CD8-positive, alpha-beta memory T cell (primary cell): ENCODE results near the gene USP13. TPM values are rescaled to one million over a fixed set of nuclear protein-coding genes. Genes with fewer than 3 reads are reported as not detected.
A peak's percentile ranks its signal among the peaks of the same experiment; 100 is the strongest.
"Not testable (repeated sequence)": the region's sequence is repeated elsewhere in the genome, so short reads cannot be mapped to it uniquely, and the experiment has no call there.

Source experiments
- CTCF ChIA-PET: fragments of 350-600 bp; sonication (Branson Sonifier 250); formaldehyde crosslinking; loops from one replicate; lab custom pipeline; 2021; ENCODE audit warnings: antibody characterized with exemption; lab: Charles Lee
- POLR2A ChIA-PET: fragments of 350-600 bp; sonication (Branson Sonifier 250); formaldehyde crosslinking; loops from one replicate; lab custom pipeline; 2021; ENCODE audit warnings: antibody characterized with exemption; lab: Charles Lee
- DNase-seq, 5 donors: peaks; one replicate each; pipeline versions ENCODE4 v3.0.0 to v3.0.0-alpha.2; 2020 to 2022; ENCODE audit warnings: mixed read lengths in 1 of 5
- H3K27ac ChIP-seq: one replicate; pipeline ENCODE4 v1.7.0; 2013; ENCODE audit warnings: low read depth, mild to moderate bottlenecking, low read length, moderate library complexity
- H3K27me3 ChIP-seq: 2 replicates; pipeline ENCODE4 v1.7.0; 2013; ENCODE audit warnings: low read length, mild to moderate bottlenecking; ENCODE audit not compliant: insufficient read depth, poor library complexity, severe bottlenecking
- H3K36me3 ChIP-seq: 2 replicates; pipeline ENCODE4 v1.7.0; 2013; ENCODE audit warnings: mild to moderate bottlenecking, low read length, moderate library complexity; ENCODE audit not compliant: insufficient read depth
- H3K4me1 ChIP-seq: 2 replicates; pipeline ENCODE4 v1.7.0; 2013; ENCODE audit warnings: mild to moderate bottlenecking, low read length, moderate library complexity; ENCODE audit not compliant: insufficient read depth
- H3K4me3 ChIP-seq: 2 replicates; pipeline ENCODE4 v1.7.0; 2013; ENCODE audit warnings: mild to moderate bottlenecking, low read length
- H3K9me3 ChIP-seq: 2 replicates; pipeline ENCODE4 v1.7.0; 2013; ENCODE audit warnings: mild to moderate bottlenecking, low read length
- H3K27ac Mint-ChIP-seq, 8 donors: one replicate each; pipeline ENCODE4 v1.8.0; 2020 to 2021; ENCODE audit warnings: mixed read lengths in 8 of 8, mild to moderate bottlenecking in 6 of 8, inconsistent platforms in 3 of 8, moderate library complexity in 3 of 8
- H3K27me3 Mint-ChIP-seq, 2 donors: one replicate each; pipeline ENCODE4 v1.8.0; 2020 to 2021; ENCODE audit warnings: mixed read lengths in 2 of 2, mild to moderate bottlenecking in 1 of 2, moderate library complexity in 1 of 2
- H3K36me3 Mint-ChIP-seq, 3 donors: one replicate each; pipeline ENCODE4 v1.8.0; 2020 to 2021; ENCODE audit warnings: mixed read lengths in 3 of 3, inconsistent platforms in 1 of 3, mild to moderate bottlenecking in 1 of 3
- H3K4me1 Mint-ChIP-seq, 3 donors: one replicate each; pipeline ENCODE4 v1.8.0; 2020 to 2021; ENCODE audit warnings: mixed read lengths in 3 of 3, inconsistent platforms in 1 of 3, mild to moderate bottlenecking in 1 of 3
- H3K4me3 Mint-ChIP-seq, 7 donors: one replicate each; pipeline ENCODE4 v1.8.0; 2020 to 2021; ENCODE audit warnings: mixed read lengths in 7 of 7, mild to moderate bottlenecking in 6 of 7, moderate library complexity in 4 of 7, inconsistent platforms in 2 of 7
- H3K9me3 Mint-ChIP-seq, 5 donors: one replicate each; pipeline ENCODE4 v1.8.0; 2020 to 2022; ENCODE audit warnings: mixed read lengths in 5 of 5, mild to moderate bottlenecking in 3 of 5, moderate library complexity in 2 of 5, inconsistent platforms in 1 of 5
- polyA plus RNA-seq: library from polyadenylated mRNA; unstranded; fragments of 300-500 nt; fragmentation: Illumina TruSeq; gene quantifications from one replicate; pipeline ENCODE4 v1.2.3, GENCODE V29; 2021
- total RNA-seq, 2 experiments: library from RNA; stranded (reverse); gene quantifications; one replicate each; pipeline ENCODE4 v1.2.3, GENCODE V29; 2021

USP13 gene
- total and polyA plus RNA-seq, 3 experiments from 2014 or later = 12.7 to 13.8 (median 13.3) TPM

DNA sequence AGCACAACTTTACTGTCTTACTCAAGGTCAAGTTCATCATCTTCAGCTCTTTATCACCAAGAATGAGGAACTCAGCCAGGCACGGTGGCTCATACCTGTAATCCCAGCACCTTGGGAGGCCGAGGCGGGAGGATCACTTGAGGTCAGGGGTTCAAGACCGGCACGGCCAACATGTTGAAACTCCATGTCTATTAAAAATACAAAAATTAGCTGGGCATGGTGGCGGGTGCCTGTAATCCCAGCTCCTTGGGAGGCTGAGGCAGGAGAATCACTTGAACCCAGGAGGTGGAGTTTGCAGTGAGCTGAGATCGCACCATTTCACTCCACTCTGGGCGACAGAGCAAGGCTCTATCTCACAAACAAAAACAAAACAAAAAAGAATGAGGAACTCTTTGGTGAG is 9.0 kb upstream of the USP13 start:
- H3K9me3 Mint-ChIP-seq, H3K27me3 Mint-ChIP-seq, H3K9me3 ChIP-seq, H3K36me3 ChIP-seq, H3K27ac Mint-ChIP-seq, H3K4me1 ChIP-seq, H3K4me3 Mint-ChIP-seq, DNase-seq, H3K4me3 ChIP-seq, H3K27me3 ChIP-seq, H3K36me3 Mint-ChIP-seq, H3K4me1 Mint-ChIP-seq, H3K27ac ChIP-seq: not testable (repeated sequence)
- CTCF ChIA-PET = interaction anchor here (1.2 kb wide), 1 partner anchor 10 kb away, joined by 3 read pairs; no protein-coding TSS in a partner anchor
- POLR2A ChIA-PET = interaction anchor here (0.5 kb wide), 1 partner anchor 82 kb away, joined by 3 read pairs; no protein-coding TSS in a partner anchor

DNA sequence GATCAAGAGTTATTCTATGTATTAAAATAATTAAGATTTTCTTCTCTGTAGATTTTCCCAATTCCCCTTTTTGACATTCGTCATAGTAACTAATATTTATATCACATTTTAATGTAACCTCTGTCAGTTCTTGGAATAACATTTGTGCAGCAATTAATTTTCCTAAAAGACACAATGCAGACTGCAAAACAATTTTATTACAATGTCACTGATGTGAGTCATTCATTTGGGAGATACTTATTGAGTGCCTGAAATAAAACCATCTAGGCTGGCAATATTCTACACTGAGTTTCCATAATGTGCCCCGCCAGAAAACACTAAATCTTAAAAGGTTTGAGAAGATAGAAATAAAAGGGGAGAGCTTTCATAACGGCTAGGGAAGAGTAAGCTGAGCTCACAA is 6.7 kb upstream of the USP13 start:
- no peaks in the 10 kb centered on the region for H3K9me3 Mint-ChIP-seq
- H3K36me3 Mint-ChIP-seq = no peaks in the 10 kb centered on the region
- H3K27ac Mint-ChIP-seq = no peak overlapping the region
- Histone ChIP-seq H3K27me3 (no peaks in the 10 kb centered on the region), H3K4me1 (no peaks in the 10 kb centered on the region), H3K9me3 (no peaks in the 10 kb centered on the region), H3K4me3 (no peak overlapping the region), H3K36me3 (no peaks in the 10 kb centered on the region), H3K27ac (no peak overlapping the region)
- ChIA-PET CTCF (no interaction called here), POLR2A (no interaction called here)
- peaks cover 0 to 5% (median 0%) of the 10 kb centered on the region in 3 donors for H3K4me1 Mint-ChIP-seq
- no peak overlapping the region for H3K4me3 Mint-ChIP-seq
- H3K27me3 Mint-ChIP-seq = peaks cover 0 to 2% of the 10 kb centered on the region in 2 donors
- DNase-seq = no peak

DNA sequence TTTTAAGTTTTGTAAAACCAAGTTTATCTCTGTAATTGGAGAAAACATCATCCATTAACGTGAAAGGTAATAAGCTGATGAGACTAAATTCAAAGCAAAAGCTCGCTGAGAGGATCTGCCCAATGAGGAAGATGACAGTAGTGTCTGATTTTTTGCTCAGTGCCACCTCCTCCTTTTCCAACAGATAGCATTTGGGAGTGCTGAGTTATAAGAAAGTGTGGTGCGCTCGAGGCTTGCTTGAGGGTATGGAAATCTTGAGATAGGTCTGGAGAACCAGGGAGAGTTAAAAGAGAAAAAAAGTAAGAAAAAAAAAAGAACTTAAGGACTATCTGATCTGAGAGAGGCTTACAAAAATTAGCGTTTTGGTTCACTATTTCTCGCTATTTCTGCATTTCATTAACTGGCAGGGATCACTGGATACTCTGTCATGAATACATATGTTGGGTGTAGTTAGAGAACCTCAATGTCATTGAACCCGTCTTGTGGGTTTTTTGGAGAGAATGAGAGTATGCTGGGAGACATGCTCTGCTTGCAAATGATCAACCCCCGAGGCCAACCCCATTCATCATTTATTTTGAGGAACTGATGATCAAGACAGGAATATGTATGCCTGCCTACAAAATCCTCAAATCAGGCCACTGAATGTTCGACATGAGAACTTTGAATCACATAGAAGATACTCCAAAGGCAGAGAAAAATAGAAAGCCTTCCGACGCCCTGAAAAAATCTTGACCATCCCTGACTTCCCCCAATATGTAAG is 973 bp upstream of the USP13 start:
- ChIA-PET CTCF (interaction anchor here (1.0 kb wide), 1 partner anchor 89 kb away, joined by 3 read pairs; the partner anchor contains the start of gene ACTL6A), POLR2A (interaction anchor here (2.1 kb wide), 1 partner anchor 47 kb away, joined by 9 read pairs; the partner anchor contains the start of genes MRPL47 and NDUFB5)
- DNase-seq = no peak
- peak overlapping the region; percentile 85 to 95 (median 90) for H3K4me3 Mint-ChIP-seq
- Histone ChIP-seq H3K9me3 (no peaks in the 10 kb centered on the region), H3K27ac (no peak overlapping the region), H3K4me1 (peaks cover 8% of the 10 kb centered on the region), H3K4me3 (peak overlapping the region; percentile 50), H3K27me3 (no peaks in the 10 kb centered on the region), H3K36me3 (no peaks in the 10 kb centered on the region)
- peaks cover 0 to 9% (median 6%) of the 10 kb centered on the region in 3 donors for H3K36me3 Mint-ChIP-seq
- H3K27ac Mint-ChIP-seq = peak overlapping the region; percentile 29 to 88 (median 82)
- H3K4me1 Mint-ChIP-seq = peaks cover 24 to 49% (median 41%) of the 10 kb centered on the region in 3 donors
- H3K9me3 Mint-ChIP-seq = no peaks in the 10 kb centered on the region
- peaks cover 0 to 2% of the 10 kb centered on the region in 2 donors for H3K27me3 Mint-ChIP-seq

DNA sequence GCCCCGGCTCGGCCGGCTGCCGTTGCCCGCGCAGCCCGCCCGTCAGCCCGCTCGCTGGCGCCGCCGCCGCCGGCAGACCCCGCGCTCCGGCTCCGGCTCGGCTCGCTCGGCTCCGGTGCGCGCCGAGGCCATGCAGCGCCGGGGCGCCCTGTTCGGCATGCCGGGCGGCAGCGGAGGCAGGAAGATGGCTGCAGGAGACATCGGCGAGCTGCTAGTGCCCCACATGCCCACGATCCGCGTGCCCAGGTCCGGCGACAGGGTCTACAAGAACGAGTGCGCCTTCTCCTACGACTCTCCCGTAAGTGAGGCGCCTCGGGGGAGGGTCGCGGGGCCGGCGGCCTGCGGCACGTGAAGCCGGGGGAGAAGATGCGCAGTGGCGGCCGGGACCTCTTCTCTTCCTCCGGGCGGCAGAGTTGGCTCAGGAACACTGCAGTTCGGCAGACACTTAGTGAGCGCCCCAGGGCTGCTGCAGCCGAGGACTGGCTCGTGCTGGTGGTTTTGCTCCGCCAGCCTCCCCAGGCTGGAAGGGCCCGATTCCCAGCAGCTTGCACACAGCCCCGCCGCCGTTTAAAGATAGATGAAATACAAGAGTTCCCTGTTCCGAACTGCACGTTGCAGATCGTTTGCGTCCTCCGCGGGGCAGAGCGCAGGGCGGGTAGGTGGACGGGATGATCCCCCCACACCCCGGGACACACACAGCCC is 407 bp downstream of the USP13 start:
- peak overlapping the region; percentile 59 for H3K27ac ChIP-seq
- no peaks in the 10 kb centered on the region for H3K36me3 ChIP-seq
- no peaks in the 10 kb centered on the region for H3K9me3 Mint-ChIP-seq
- H3K4me3 ChIP-seq = peak overlapping the region; percentile 77
- H3K27me3 Mint-ChIP-seq = no peaks in the 10 kb centered on the region
- peaks cover 8% of the 10 kb centered on the region for H3K4me1 ChIP-seq
- peaks cover 25 to 53% (median 41%) of the 10 kb centered on the region in 3 donors for H3K4me1 Mint-ChIP-seq
- ChIA-PET CTCF (interaction anchor here (0.9 kb wide), 1 partner anchor 75 kb away, joined by 3 read pairs; no protein-coding TSS in a partner anchor), POLR2A (interaction anchor here (1.5 to 2.1 kb wide), 2 partner anchors 49 to 330 kb away, joined by 3 to 9 read pairs; partner anchors contain the start of genes MRPL47, NDUFB5 and ZNF639)
- H3K4me3 Mint-ChIP-seq = peak overlapping the region; percentile 90 to 97 (median 94)
- H3K27me3 ChIP-seq = no peaks in the 10 kb centered on the region
- no peaks in the 10 kb centered on the region for H3K9me3 ChIP-seq
- H3K27ac Mint-ChIP-seq = peak overlapping the region; percentile 67 to 97 (median 90)
- DNase-seq = peak; percentile 27 to 72 (median 61)
- H3K36me3 Mint-ChIP-seq = peaks cover 0 to 9% (median 6%) of the 10 kb centered on the region in 3 donors

DNA sequence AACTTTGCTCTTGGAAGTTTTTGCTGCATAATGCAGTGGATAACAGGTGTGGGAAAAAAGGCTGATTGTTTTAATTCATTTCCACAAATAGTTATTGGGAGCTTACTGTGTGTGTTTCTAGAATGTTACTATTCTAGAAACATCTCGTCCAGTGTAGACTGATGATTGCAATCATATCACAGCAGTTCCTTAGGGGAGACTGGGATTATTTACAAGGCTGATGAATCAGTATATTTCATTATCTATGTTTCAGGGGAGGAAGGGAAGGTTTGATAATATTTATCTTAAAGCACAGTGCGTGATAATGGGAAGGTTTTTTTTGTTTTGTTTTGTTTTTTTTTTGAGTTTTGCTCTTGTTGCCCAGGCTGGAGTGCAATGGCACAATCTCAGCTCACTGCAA is 2.4 kb downstream of the USP13 start:
- ChIA-PET POLR2A (no interaction called here), CTCF (no interaction called here)
- Mint-ChIP-seq H3K27ac (peak overlapping the region in 1 of 8 donors; percentile 73), H3K9me3 (no peaks in the 10 kb centered on the region), H3K36me3 (peaks cover 0 to 9% (median 6%) of the 10 kb centered on the region in 3 donors), H3K4me1 (peaks cover 30 to 62% (median 47%) of the 10 kb centered on the region in 3 donors), H3K4me3 (peak overlapping the region in 6 of 7 donors; percentile 13 to 90 (median 62)), H3K27me3 (no peaks in the 10 kb centered on the region)
- Histone ChIP-seq H3K9me3 (no peaks in the 10 kb centered on the region), H3K36me3 (no peaks in the 10 kb centered on the region), H3K4me1 (peaks cover 8% of the 10 kb centered on the region), H3K27me3 (no peaks in the 10 kb centered on the region), H3K4me3 (no peak overlapping the region), H3K27ac (no peak overlapping the region)
- DNase-seq = no peak

DNA sequence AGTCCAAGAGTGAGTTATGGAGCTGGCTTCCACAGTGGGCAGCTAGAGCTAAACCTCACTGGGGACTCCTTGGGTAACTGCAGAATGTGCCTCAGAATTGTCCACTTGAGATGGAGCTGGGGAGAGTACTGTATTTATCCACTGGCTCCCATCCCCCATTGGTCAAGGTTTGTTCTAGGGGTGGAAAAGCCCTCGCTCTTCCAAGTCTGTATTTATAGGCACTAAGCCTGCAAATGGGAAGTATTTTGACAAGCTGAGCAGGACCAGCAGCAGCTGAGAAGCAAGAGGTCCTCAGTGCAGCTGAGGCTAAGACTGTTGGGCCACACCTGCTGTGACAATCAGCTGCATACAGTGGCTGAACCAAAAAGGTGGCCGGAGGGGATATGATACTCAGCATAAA is 5.8 kb downstream of the USP13 start:
- H3K36me3 Mint-ChIP-seq = peaks cover 0 to 6% (median 4%) of the 10 kb centered on the region in 3 donors
- Histone ChIP-seq H3K27ac (no peak overlapping the region), H3K27me3 (no peaks in the 10 kb centered on the region), H3K36me3 (no peaks in the 10 kb centered on the region), H3K9me3 (no peaks in the 10 kb centered on the region), H3K4me1 (peaks cover 8% of the 10 kb centered on the region), H3K4me3 (no peak overlapping the region)
- POLR2A ChIA-PET = no interaction called here
- DNase-seq = no peak
- H3K4me1 Mint-ChIP-seq = peaks cover 22 to 53% (median 52%) of the 10 kb centered on the region in 3 donors
- H3K27ac Mint-ChIP-seq = peak overlapping the region in 1 of 8 donors; percentile 6
- no peak overlapping the region for H3K4me3 Mint-ChIP-seq
- H3K27me3 Mint-ChIP-seq = no peaks in the 10 kb centered on the region
- CTCF ChIA-PET = interaction anchor here (1.9 kb wide), 1 partner anchor 9 kb away, joined by 12 read pairs; no protein-coding TSS in a partner anchor
- no peaks in the 10 kb centered on the region for H3K9me3 Mint-ChIP-seq

DNA sequence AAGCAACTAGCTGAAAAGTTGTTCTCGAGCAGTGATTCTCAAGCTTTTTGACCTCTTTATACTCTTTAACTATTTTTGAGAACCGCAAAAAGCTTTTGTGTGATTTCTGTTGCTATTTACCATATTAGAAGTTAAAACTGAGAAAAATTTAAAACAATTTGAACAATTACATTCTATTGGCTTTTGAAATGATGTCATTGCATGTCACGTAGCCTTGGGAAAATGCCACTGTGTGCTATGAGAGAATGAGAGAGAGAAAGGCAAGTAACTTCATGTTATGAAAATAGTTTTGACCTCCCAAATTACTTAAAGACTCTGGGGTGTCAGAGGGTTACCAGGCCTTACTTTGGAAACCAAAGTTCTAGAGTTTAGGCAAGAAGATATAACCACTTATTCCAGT is 8.0 kb downstream of the USP13 start:
- ChIA-PET CTCF (interaction anchor here (3.4 kb wide), 1 partner anchor 11 kb away, joined by 16 read pairs; no protein-coding TSS in a partner anchor), POLR2A (interaction anchor here (0.6 kb wide), 1 partner anchor 268 kb away, joined by 3 read pairs; no protein-coding TSS in a partner anchor)
- H3K9me3 Mint-ChIP-seq = no peaks in the 10 kb centered on the region
- H3K27me3 Mint-ChIP-seq = no peaks in the 10 kb centered on the region
- Histone ChIP-seq H3K36me3 (no peaks in the 10 kb centered on the region), H3K27me3 (no peaks in the 10 kb centered on the region), H3K9me3 (no peaks in the 10 kb centered on the region), H3K4me3 (no peak overlapping the region), H3K4me1 (no peaks in the 10 kb centered on the region), H3K27ac (no peak overlapping the region)
- peaks cover 11 to 42% (median 42%) of the 10 kb centered on the region in 3 donors for H3K4me1 Mint-ChIP-seq
- DNase-seq = no peak
- H3K36me3 Mint-ChIP-seq = peaks cover 0 to 6% (median 3%) of the 10 kb centered on the region in 3 donors
- peak overlapping the region in 1 of 8 donors; percentile 52 for H3K27ac Mint-ChIP-seq
- no peak overlapping the region for H3K4me3 Mint-ChIP-seq
